ENCODE data around the gene ESRP2.

- no peak for TF ChIP-seq CTCF (IDR thresholded peaks at IDR 0.05)
- no peak for TF ChIP-seq POLR2A (IDR thresholded peaks at IDR 0.05)
Observed at GRCh38 chr16:68250951-68251350, 15.0 kb upstream of the ESRP2 start.

Measured in sigmoid colon (tissue), 3 donors.